Measurements from ENCODE around the gene HSPH1. TPM values are rescaled to one million over a fixed set of nuclear protein-coding genes. Genes with fewer than 3 reads are reported as not detected.

The HSPH1 gene
- total RNA-seq, 4 donors from 2014 or later = 33.4 to 48.2 (median 42.1) TPM

- intact Hi-C loops (cut with DNase I) = loop anchor here (5.0 to 10.0 kb wide), 2 partner anchors 38 to 225 kb away; partner anchors contain the start of gene HSPH1
- no peaks in the 10 kb centered on the region for H3K36me3 ChIP-seq
- peak within 1 kb of the TSS; percentile 73 to 94 (median 76) for H3K4me3 ChIP-seq
- H3K27ac ChIP-seq (replicated peaks in 1 of 4) = peak within 1 kb of the TSS; percentile 95 to 98 (median 96)
- H3K27me3 ChIP-seq = no peaks in the 10 kb centered on the region
- TF ChIP-seq EP300 (IDR thresholded peaks at IDR 0.05) (no peak), POLR2AphosphoS5 (IDR thresholded peaks at IDR 0.05) (peak; percentile 19 to 54), CTCF (IDR thresholded peaks at IDR 0.05) (peak; percentile 87 to 91 (median 87))
- no peak for DNase-seq (ENCODE audit: extremely low spot score)
- no peaks in the 10 kb centered on the region for H3K9me3 ChIP-seq
- H3K4me1 ChIP-seq = peaks cover 13 to 23% (median 19%) of the 10 kb centered on the region in 4 donors
- WGBS = 3% methylated on average over 7 of the region's 126 CpGs
These were observed 38.3 kb upstream of the HSPH1 start, which contains the start of gene B3GLCT for GRCh38 chr13:31199849-31200636. Gene B3GLCT (plus strand): TSS chr13:31199975. CDS start chr13:31200085, 110 bp downstream.

GRCh38 chr13:31199527-31199848 is 37.8 kb upstream of the HSPH1 start:
- Histone ChIP-seq H3K27me3 (no peaks in the 10 kb centered on the region), H3K4me1 (peaks cover 13 to 21% (median 19%) of the 10 kb centered on the region in 4 donors), H3K36me3 (no peaks in the 10 kb centered on the region), H3K9me3 (no peaks in the 10 kb centered on the region), H3K4me3 (peak overlapping the region; percentile 73 to 94 (median 76)), H3K27ac (replicated peaks in 1 of 4) (peak overlapping the region; percentile 95 to 98 (median 96))
- no peak for TF ChIP-seq POLR2AphosphoS5 (IDR thresholded peaks at IDR 0.05)
- TF ChIP-seq CTCF (IDR thresholded peaks at IDR 0.05) = no peak
- no peak for TF ChIP-seq POLR2A (IDR thresholded peaks at IDR 0.05; ENCODE audit: low read depth)
- TF ChIP-seq EP300 (IDR thresholded peaks at IDR 0.05) = no peak
- WGBS = 10% methylated on average over 15 of the region's 15 CpGs
- DNase-seq (ENCODE audit: extremely low spot score) = no peak
- intact Hi-C loops (cut with DNase I) = loop anchor here (5.0 to 10.0 kb wide), 2 partner anchors 37 to 225 kb away; partner anchors contain the start of gene HSPH1

GRCh38 chr13:31198519-31198918 is 36.8 kb upstream of the HSPH1 start:
- Histone ChIP-seq H3K4me3 (no peak overlapping the region), H3K36me3 (no peaks in the 10 kb centered on the region), H3K9me3 (no peaks in the 10 kb centered on the region), H3K4me1 (peaks cover 13 to 21% (median 16%) of the 10 kb centered on the region in 4 donors), H3K27ac (replicated peaks in 1 of 4) (no peak overlapping the region), H3K27me3 (no peaks in the 10 kb centered on the region)
- 89% methylated on average over 3 of the region's 3 CpGs for WGBS
- DNase-seq (ENCODE audit: extremely low spot score) = no peak
- intact Hi-C loops (cut with DNase I) = loop anchor here (5.0 to 10.0 kb wide), 2 partner anchors 36 to 226 kb away; partner anchors contain the start of gene HSPH1
- TF ChIP-seq EP300 (IDR thresholded peaks at IDR 0.05) (no peak), CTCF (IDR thresholded peaks at IDR 0.05) (no peak), POLR2AphosphoS5 (IDR thresholded peaks at IDR 0.05) (no peak), POLR2A (IDR thresholded peaks at IDR 0.05; ENCODE audit: low read depth) (no peak)

GRCh38 chr13:31196992-31197391 is 35.3 kb upstream of the HSPH1 start:
- WGBS = over 99% methylated on average over 6 of the region's 6 CpGs
- DNase-seq (ENCODE audit: extremely low spot score) = no peak
- no peak overlapping the region for H3K4me3 ChIP-seq
- TF ChIP-seq POLR2A (IDR thresholded peaks at IDR 0.05; ENCODE audit: low read depth) (no peak), CTCF (IDR thresholded peaks at IDR 0.05) (no peak), EP300 (IDR thresholded peaks at IDR 0.05) (no peak), POLR2AphosphoS5 (IDR thresholded peaks at IDR 0.05) (no peak)
- intact Hi-C loops (cut with DNase I) = loop anchor here (5.0 to 10.0 kb wide), 2 partner anchors 35 to 228 kb away; partner anchors contain the start of gene HSPH1
- H3K9me3 ChIP-seq = no peaks in the 10 kb centered on the region
- H3K36me3 ChIP-seq = no peaks in the 10 kb centered on the region
- peaks cover 13 to 17% (median 16%) of the 10 kb centered on the region in 4 donors for H3K4me1 ChIP-seq
- no peaks in the 10 kb centered on the region for H3K27me3 ChIP-seq
- no peak overlapping the region for H3K27ac ChIP-seq (replicated peaks in 1 of 4)

Measured in esophagus muscularis mucosa (tissue), 4 donors.